NCI-H345 treated with DMSO at 0.1 percent for 48 hours (cell line): ENCODE results near the gene SLC22A16.
"Not testable (repeated sequence)": the region's sequence is repeated elsewhere in the genome, so short reads cannot be mapped to it uniquely, and the experiment has no call there.

Experiments used
- DNase-seq: peaks from one replicate; lab custom pipeline; 2025; ENCODE audit not compliant: unreplicated experiment; lab: John Stamatoyannopoulos, UW

Gene SLC22A16

GRCh38 chr6:110476046-110476849, at the start of gene SLC22A16:
SLC22A16 (minus strand) TSS chr6:110476613; CDS start chr6:110476574, 39 bp downstream.
- peak; percentile 16 for DNase-seq

GRCh38 chr6:110525001-110525400, 48.6 kb upstream of the SLC22A16 start:
- no peak for DNase-seq

GRCh38 chr6:110524305-110524704, 47.9 kb upstream of the SLC22A16 start:
- no peak for DNase-seq

- DNase-seq: no peak
Measured at GRCh38 chr6:110523451-110524021, 47.1 kb upstream of the SLC22A16 start.

- DNase-seq: no peak
Measured at GRCh38 chr6:110522427-110522826, 46.0 kb upstream of the SLC22A16 start.

GRCh38 chr6:110520992-110521543, 44.7 kb upstream of the SLC22A16 start:
- no peak for DNase-seq

GRCh38 chr6:110520209-110520965, 44.0 kb upstream of the SLC22A16 start:
- no peak for DNase-seq

- no peak for DNase-seq
Measured at GRCh38 chr6:110517601-110518281, 41.3 kb upstream of the SLC22A16 start.

GRCh38 chr6:110517034-110517433, 40.6 kb upstream of the SLC22A16 start:
- no peak for DNase-seq

GRCh38 chr6:110514818-110515217, 38.4 kb upstream of the SLC22A16 start:
- DNase-seq: no peak

- DNase-seq: peak; percentile 7
Measured at GRCh38 chr6:110512991-110513390, 36.6 kb upstream of the SLC22A16 start.

GRCh38 chr6:110512549-110512948, 36.1 kb upstream of the SLC22A16 start:
- DNase-seq: not testable (repeated sequence)

- DNase-seq: no peak
Measured at GRCh38 chr6:110511401-110511800, 35.0 kb upstream of the SLC22A16 start.

- no peak for DNase-seq
Measured at GRCh38 chr6:110509617-110510241, 33.3 kb upstream of the SLC22A16 start.

- not testable (repeated sequence) for DNase-seq
Measured at GRCh38 chr6:110504891-110505290, 28.5 kb upstream of the SLC22A16 start.

- DNase-seq: no peak
Measured at GRCh38 chr6:110495949-110496348, 19.5 kb upstream of the SLC22A16 start.

GRCh38 chr6:110493253-110493800, 16.9 kb upstream of the SLC22A16 start:
- DNase-seq: no peak

GRCh38 chr6:110492584-110492983, 16.2 kb upstream of the SLC22A16 start:
- no peak for DNase-seq

- no peak for DNase-seq
Measured at GRCh38 chr6:110491644-110492317, 15.4 kb upstream of the SLC22A16 start.

GRCh38 chr6:110491299-110491643, 14.9 kb upstream of the SLC22A16 start:
- DNase-seq: no peak
